Thoracic aorta (tissue), 2 donors: ENCODE results near the gene CACNG3. TPM values are rescaled to one million over a fixed set of nuclear protein-coding genes. Genes with fewer than 3 reads are reported as not detected.

Experiments
- ATAC-seq: fragments of 150-250 bp; one replicate; pipeline ENCODE4 v1.8.0; 2017; ENCODE audit warnings: low read depth; ENCODE audit not compliant: insufficient number of reproducible peaks, low FRiP score
- DNase-seq: peaks from one replicate; pipeline ENCODE4 v3.0.0-alpha.2; 2020; ENCODE audit warnings: low spot score
- H3K27ac ChIP-seq, 2 donors: fragments of 200-600 bp; sonication (generic); 1 replicate in 1 of 2; 2 replicates in 1 of 2; pipeline ENCODE4 v1.5.1; 2016; ENCODE audit warnings: mild to moderate bottlenecking in 2 of 2, moderate library complexity in 2 of 2
- H3K27me3 ChIP-seq: fragments of 200-600 bp; sonication (generic); replicated peaks from 2 replicates; pipeline ENCODE4 v1.6.0; 2016; ENCODE audit warnings: mild to moderate bottlenecking; ENCODE audit not compliant: insufficient read depth
- H3K36me3 ChIP-seq: fragments of 200-600 bp; sonication (generic); one replicate; pipeline ENCODE4 v1.5.1; 2016
- H3K4me1 ChIP-seq, 2 donors: fragments of 200-600 bp; sonication (generic); 1 replicate in 1 of 2; 2 replicates in 1 of 2; pipeline versions ENCODE4 v1.5.1 to v1.6.0; 2016; ENCODE audit warnings: low read depth in 2 of 2, mild to moderate bottlenecking in 1 of 2; ENCODE audit not compliant: control insufficient read depth in 1 of 2
- H3K4me3 ChIP-seq: fragments of 200-600 bp; sonication (generic); 2 replicates; pipeline ENCODE4 v1.5.1; 2016; ENCODE audit warnings: mild to moderate bottlenecking
- H3K9me3 ChIP-seq: fragments of 200-600 bp; sonication (generic); 2 replicates; pipeline ENCODE4 v1.5.1; 2016
- CTCF ChIP-seq: fragments of 200-600 bp; sonication (generic); IDR thresholded peaks from one replicate; pipeline ENCODE4 v1.5.1; 2019; ENCODE audit warnings: antibody characterized with exemption
- total RNA-seq, 2 donors: library from RNA; depleted of rRNA; stranded (reverse); fragments of >200 nt; gene quantifications; one replicate each; pipeline versions ENCODE4 v1.1.0 to v1.2.3, GENCODE V29; 2016

The CACNG3 gene
- total RNA-seq, 2 donors from 2014 or later: not detected

GRCh38 chr16:24258791-24259190, 2.7 kb downstream of the CACNG3 start:
- TF ChIP-seq CTCF: no peak
- Histone ChIP-seq H3K27me3 (no peaks in the 10 kb centered on the region), H3K9me3 (no peaks in the 10 kb centered on the region), H3K27ac (no peak overlapping the region), H3K36me3 (no peaks in the 10 kb centered on the region), H3K4me3 (no peak overlapping the region), H3K4me1 (no peaks in the 10 kb centered on the region)
- DNase-seq: no peak
- no peak for ATAC-seq

- no peaks in the 10 kb centered on the region for H3K36me3 ChIP-seq
- no peak for ATAC-seq
- no peak overlapping the region for H3K4me3 ChIP-seq
These were observed 6.7 kb downstream of the CACNG3 start for GRCh38 chr16:24262816-24263215.

GRCh38 chr16:24270721-24271442, 14.7 kb downstream of the CACNG3 start:
- TF ChIP-seq CTCF: no peak
- Histone ChIP-seq H3K27ac (no peak overlapping the region), H3K4me3 (no peak overlapping the region), H3K4me1 (no peaks in the 10 kb centered on the region), H3K36me3 (no peaks in the 10 kb centered on the region), H3K9me3 (no peaks in the 10 kb centered on the region), H3K27me3 (no peaks in the 10 kb centered on the region)
- ATAC-seq: no peak
- DNase-seq: no peak

More at GRCh38 chr16:24262816-24263215, 6.7 kb downstream of the CACNG3 start:
- no peak overlapping the region for H3K27ac ChIP-seq
- H3K9me3 ChIP-seq: no peaks in the 10 kb centered on the region
- DNase-seq: no peak
- TF ChIP-seq CTCF: no peak
- H3K27me3 ChIP-seq: no peaks in the 10 kb centered on the region
- H3K4me1 ChIP-seq: no peaks in the 10 kb centered on the region

GRCh38 chr16:24272379-24272778, 16.2 kb downstream of the CACNG3 start:
- Histone ChIP-seq H3K27me3 (no peaks in the 10 kb centered on the region), H3K27ac (no peak overlapping the region), H3K4me1 (no peaks in the 10 kb centered on the region), H3K4me3 (no peak overlapping the region), H3K36me3 (no peaks in the 10 kb centered on the region), H3K9me3 (no peaks in the 10 kb centered on the region)
- TF ChIP-seq CTCF: no peak
- DNase-seq (no peak), ATAC-seq (no peak)

GRCh38 chr16:24273508-24274182, 17.5 kb downstream of the CACNG3 start:
- Histone ChIP-seq H3K4me3 (no peak overlapping the region), H3K4me1 (no peaks in the 10 kb centered on the region), H3K9me3 (no peaks in the 10 kb centered on the region), H3K27ac (no peak overlapping the region), H3K27me3 (no peaks in the 10 kb centered on the region), H3K36me3 (no peaks in the 10 kb centered on the region)
- DNase-seq (no peak), ATAC-seq (no peak)
- no peak for TF ChIP-seq CTCF
